GM12865 (cell line): Measurements from ENCODE around the gene NCBP2L.
"Not testable (repeated sequence)": the region's sequence is repeated elsewhere in the genome, so short reads cannot be mapped to it uniquely, and the experiment has no call there.

Source experiments
- DNase-seq: peaks from one replicate; pipeline ENCODE4 v3.0.0; 2010; ENCODE audit warnings: low read depth
- H3K4me3 ChIP-seq: 2 replicates; pipeline ENCODE4 v1.5.1; 2011; ENCODE audit warnings: mild to moderate bottlenecking, low read depth, low read length, control low read depth
- TF ChIP-seq, protein P1 (sequence below): IDR thresholded peaks from 2 replicates; pipeline ENCODE4 v1.5.1; 2011; ENCODE audit warnings: low read length, control low read depth, low read depth, inconsistent platforms; ENCODE audit not compliant: insufficient read depth; ENCODE audit errors: missing control alignments

Gene NCBP2L

DNA sequence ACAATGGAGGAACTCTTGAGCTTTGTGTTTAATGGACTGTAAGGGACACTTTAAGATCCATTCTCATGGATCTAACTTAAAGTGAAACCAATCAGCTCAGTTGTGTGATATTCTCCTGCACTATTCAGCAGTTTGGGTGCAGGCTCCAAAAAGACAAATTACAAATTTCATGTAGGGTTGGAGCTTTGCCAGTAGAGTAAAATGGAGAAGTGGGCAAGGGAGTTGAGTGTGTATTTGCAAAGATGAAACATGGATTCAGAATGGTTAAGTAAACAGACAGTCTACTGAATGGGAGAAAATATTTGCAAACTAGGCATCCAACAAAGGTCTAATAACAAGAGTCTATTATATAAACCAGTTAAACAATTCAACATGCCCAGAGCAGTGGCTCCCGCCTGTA, 26.9 kb downstream of the NCBP2L start:
- TF ChIP-seq, protein P1, sequence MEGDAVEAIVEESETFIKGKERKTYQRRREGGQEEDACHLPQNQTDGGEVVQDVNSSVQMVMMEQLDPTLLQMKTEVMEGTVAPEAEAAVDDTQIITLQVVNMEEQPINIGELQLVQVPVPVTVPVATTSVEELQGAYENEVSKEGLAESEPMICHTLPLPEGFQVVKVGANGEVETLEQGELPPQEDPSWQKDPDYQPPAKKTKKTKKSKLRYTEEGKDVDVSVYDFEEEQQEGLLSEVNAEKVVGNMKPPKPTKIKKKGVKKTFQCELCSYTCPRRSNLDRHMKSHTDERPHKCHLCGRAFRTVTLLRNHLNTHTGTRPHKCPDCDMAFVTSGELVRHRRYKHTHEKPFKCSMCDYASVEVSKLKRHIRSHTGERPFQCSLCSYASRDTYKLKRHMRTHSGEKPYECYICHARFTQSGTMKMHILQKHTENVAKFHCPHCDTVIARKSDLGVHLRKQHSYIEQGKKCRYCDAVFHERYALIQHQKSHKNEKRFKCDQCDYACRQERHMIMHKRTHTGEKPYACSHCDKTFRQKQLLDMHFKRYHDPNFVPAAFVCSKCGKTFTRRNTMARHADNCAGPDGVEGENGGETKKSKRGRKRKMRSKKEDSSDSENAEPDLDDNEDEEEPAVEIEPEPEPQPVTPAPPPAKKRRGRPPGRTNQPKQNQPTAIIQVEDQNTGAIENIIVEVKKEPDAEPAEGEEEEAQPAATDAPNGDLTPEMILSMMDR, result no peak
- H3K4me3 ChIP-seq, result no peak overlapping the region
- no peak for DNase-seq

DNA sequence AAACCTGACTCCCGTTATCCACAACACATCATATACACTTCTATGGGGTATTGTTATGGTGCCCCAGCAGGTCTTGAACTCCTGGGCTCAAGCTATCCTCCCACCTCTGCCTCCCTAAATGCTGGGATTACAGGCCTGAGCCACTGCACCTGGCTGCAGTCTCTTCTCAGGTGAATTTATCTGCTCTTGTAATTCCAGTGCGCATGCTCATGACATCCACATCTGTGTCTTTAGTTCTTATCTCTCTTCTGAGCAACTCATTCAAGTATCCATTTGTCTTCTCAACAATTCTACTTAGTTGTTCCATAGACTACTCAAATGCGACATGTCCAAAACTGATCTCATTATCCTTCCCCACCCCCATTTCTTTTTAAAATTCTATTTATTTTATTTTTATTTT, 27.6 kb downstream of the NCBP2L start:
- TF ChIP-seq, protein P1, result no peak
- no peak overlapping the region for H3K4me3 ChIP-seq
- no peak for DNase-seq

DNA sequence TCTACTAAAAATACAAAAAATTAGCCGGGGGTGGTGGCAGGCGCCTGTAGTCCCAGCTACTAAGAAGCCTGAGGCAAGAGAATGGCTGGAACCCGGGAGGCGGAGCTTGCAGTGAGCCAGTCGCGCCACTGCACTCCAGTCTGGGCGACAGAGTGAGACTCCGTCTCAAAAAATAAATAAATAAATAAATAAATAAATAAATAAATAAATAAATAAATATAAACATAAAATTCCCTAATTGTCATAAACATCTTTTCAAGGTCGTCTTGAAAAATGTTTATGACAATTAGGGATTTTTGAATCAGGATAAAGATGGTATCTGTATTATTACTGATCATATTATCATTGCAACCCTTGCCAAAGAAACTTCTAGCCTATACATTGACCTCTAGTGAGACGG, 32.5 kb downstream of the NCBP2L start:
- not testable (repeated sequence) for DNase-seq, H3K4me3 ChIP-seq

DNA sequence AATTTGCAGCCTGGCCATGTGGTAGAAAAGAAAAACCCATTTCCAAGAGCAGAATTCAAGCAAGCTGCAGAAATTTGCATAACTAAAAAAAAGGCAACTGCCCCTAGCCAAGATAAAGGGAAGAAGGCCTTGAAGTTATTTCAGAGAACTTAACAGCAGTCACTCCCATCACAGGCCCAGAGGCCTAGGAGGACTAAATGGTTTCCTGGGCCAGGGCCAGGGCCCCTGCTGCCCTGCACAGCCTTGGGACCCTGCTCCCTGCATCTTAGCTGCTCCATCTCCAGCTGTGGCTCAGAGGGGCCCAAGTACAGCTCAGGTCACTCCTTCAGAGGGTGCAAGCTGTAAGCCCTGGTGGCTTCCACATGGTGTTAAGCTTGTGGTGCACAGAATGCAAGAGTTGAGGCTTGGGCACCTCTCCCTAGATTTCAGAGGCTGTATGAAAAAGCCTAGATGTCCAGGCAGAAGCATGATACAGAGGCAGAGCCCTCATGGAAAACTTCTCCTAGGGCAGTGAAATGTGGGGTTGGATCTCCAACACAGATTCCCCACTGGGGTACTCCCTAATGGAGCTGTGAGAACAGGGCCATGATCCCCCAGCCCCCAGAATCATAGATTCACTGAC, 41.5 kb downstream of the NCBP2L start:
- no peak for DNase-seq
- no peak overlapping the region for H3K4me3 ChIP-seq
- TF ChIP-seq, protein P1, result no peak

DNA sequence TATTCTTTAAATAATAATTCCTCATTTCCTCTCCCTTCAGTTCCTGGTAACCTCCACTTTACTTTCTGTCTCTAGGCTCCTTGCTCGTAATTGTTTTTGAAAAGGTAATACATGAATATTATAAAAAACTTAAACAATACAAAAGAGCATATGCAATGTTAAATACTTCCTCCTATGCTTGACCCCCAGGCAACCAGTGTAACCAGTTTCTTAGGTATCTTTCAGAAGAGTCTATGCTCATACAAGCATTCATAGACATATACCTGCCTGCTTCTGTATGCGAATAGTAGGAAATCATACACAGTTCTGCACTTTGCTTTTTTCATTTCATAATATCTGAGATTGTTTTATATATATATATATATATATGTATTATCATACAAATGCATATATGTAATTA, 45.5 kb downstream of the NCBP2L start:
- DNase-seq, result no peak
- TF ChIP-seq, protein P1, result no peak
- H3K4me3 ChIP-seq, result no peak overlapping the region

DNA sequence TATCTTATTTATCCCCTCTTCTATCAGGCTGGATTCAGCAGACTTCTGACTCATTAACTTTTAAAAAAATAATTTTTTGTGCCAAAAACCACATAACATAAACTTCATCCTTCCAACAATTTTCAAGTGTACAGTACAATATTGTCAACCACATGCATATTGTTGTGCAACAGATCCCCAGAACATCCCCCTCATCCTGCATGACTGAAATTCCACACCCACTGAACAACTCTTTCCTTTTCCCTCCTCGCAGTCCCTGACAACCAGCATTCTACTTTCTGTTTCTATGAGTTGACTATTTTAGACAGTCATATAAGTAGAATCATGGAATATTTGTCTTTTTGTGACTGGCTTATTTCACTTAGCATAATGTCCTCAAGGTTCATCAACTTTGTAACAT, 45.9 kb downstream of the NCBP2L start:
- no peak overlapping the region for H3K4me3 ChIP-seq
- no peak for DNase-seq
- TF ChIP-seq, protein P1, result no peak

DNA sequence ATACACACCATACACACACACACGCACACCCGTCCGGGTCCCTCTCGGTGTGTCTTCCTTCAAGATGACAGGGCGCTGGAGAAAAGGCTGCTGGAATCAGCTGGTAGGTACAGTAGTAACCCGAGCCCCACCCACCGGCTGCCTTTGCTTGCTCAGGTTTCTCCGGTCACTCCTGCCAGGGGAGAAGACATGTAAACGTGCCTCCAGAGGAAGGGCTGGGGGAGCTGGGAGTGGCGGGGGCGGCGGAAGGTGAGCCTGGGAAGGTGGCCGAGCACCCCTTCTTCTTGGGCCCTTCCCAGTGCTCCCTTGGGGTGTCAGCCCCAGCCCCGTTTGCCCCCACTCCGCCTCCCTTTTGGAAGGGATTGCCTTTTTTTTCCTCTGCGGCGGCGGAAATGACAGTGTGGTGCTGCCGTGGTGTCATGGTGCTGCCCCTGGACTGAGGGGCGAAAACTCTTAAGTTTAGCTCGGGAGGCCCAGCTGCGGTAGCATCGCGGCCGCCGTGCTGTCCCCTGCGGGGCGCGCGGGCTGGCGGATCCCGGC, 48.2 kb downstream of the NCBP2L start, which contains the start of gene MID2:
MID2 (plus strand) TSS at position 169 of the 540 bp plus-strand sequence. CDS start 561 bp downstream, outside the sequence.
- H3K4me3 ChIP-seq, result peak within 1 kb of the TSS; percentile 29
- TF ChIP-seq, protein P1, result no peak
- peak; percentile 16 for DNase-seq
